NOMO-1 (cell line): Measurements from ENCODE around the gene TTLL9.

Experiments used
- DNase-seq, 2 experiments: peaks; one replicate each; lab custom pipeline; 2025; ENCODE audit not compliant: unreplicated experiment in 2 of 2; lab: John Stamatoyannopoulos, UW

TTLL9 gene

DNA sequence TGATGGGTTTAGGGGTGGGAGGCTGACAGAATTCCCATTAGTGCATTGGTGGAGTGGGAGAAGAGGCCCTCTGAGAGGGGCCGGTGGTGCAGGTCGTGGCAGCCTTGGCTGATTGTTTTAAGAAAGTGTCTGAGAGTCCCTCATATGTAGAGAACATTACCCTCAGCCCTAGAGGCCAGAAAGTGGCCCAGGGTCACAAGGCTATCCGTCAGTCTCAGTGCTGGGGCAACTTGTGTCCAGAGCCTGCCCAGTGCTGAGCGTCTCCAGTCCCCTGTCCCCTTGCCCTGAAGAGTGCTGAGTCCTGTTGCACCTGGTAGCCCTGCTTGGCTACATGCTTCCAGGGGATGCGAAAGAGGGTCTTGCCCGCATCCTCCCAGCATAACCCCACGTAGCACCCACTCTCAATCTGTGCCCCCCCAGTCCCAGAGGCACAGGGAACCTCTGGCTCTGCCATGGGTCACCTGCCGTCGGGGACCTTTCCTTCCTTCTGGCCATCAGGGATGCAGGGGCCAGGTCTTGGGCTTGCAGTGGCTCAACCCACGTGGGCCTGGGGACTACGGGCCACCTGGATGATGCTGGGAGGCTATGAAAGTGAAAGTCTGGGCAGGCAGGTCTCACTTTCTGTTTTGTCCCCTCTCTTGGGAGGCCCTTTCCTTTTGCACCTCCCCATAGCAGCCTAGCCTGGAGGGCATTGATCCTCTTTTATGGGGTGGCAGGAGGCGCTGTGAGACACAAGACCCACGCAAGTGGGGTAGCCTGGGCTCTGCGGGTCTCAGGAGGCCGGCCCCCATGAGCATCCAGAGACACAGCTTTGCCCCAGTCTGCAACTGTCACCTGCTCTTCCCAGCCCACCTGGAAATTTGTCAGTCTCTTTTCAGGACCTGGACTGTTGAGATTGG lies 12.3 kb upstream of the TTLL9 start:
- no peak for DNase-seq

DNA sequence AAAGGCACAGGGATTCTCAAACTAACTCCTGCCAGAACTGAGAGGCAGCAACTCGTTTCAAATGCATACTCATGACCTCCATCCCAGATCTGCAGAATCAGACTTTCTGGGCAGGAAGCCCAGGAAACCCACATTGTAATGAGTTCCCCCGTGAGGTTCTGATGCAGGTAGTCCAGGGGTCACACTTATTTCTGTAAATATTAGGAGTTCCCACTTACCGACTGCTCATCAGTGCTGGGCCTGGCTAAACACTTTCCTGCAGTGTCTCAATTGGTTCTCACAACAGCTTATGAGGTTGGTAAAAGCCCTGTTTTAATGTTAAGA lies 11.7 kb upstream of the TTLL9 start:
- no peak for DNase-seq

GRCh38 chr20:31859266-31859997 lies 11.0 kb upstream of the TTLL9 start:
- DNase-seq, result no peak

DNA sequence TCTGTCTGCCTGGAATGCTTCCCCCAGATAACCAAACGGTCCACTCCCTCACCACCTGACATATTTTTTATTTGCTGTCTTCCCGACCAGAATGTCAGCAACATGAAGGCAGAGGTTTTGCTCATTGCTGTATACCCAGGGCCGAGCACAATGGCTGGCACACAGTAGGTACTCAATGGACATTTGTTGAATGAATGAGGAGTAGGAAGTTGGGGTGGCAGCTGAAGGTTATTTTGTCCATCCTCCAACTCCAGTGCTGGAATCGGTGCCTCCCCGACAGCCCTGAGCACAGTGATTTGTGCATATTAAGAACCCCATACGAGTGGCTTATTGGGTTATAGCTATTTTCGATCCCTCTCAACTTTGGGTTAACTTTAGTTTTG lies 10.4 kb upstream of the TTLL9 start:
- DNase-seq, result no peak

DNA sequence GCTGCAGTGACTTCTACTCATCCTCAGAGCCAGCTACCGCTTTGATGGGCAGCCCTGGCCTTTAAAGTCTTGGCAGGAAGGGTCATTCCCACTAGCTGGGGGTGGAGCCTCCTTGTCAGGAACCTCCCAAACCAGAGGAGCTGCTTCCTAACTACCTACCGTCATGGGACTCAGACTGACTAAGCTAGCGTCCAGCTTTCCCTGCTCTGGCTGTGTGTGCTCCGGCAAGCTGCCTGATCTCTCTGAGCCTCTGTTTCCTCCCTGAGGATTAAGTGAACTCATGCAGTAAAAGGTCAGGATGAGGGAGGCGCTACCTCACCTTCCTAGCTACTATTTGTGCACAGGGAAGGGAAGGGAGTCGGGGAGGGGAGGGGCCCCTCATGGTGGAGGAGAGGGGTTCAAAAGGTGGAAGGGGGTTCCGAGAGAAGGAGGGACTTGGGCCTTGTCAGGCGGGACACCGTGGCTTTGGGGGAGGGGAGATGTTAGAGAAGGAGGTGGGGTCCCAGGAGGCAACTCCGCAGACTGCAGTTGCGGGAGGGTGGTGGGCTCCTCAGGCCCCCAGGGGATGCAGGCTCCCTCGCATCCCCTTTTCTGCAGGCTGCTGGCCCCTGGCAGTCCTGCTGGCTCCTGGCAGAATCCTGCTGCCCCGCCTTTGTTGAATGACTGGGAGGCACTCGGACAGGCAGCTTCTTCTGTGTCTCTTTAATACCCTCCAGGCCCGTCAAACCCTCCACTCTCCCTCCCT lies 9.9 kb upstream of the TTLL9 start:
- no peak for DNase-seq

DNA sequence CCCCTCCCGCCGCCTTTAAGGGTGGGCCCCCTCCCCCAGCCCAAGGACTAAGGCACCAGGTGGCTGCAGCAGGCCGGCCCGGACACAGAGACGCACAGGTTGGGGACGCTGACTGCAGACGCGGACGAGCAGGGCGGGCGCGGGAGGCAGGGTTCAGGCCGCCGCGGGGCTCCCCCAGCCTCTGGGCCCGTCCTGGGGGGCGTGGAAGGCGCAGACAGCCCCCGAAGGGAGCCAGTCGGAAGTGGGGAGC lies 9.4 kb upstream of the TTLL9 start:
- DNase-seq, result no peak

GRCh38 chr20:31861385-31862156 lies 8.9 kb upstream of the TTLL9 start:
- peak; percentile 56 to 79 for DNase-seq

DNA sequence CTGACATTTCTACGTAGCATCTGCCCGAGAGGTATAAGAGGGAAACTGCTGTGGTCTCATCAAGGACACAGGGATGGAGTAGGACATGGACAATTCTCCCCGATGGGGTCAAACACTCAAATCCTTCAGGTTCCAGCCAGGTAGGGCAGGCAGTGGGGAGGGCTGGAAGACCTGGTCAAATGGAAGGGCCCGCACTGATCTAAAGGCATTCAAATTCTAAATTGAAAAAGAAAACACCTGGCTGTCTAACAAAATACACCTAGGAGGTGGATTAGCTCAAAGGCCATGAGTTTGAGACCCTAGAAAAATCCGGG lies 8.3 kb upstream of the TTLL9 start:
- no peak for DNase-seq

- DNase-seq, result no peak
Observed at GRCh38 chr20:31862506-31862905, 7.9 kb upstream of the TTLL9 start.

DNA sequence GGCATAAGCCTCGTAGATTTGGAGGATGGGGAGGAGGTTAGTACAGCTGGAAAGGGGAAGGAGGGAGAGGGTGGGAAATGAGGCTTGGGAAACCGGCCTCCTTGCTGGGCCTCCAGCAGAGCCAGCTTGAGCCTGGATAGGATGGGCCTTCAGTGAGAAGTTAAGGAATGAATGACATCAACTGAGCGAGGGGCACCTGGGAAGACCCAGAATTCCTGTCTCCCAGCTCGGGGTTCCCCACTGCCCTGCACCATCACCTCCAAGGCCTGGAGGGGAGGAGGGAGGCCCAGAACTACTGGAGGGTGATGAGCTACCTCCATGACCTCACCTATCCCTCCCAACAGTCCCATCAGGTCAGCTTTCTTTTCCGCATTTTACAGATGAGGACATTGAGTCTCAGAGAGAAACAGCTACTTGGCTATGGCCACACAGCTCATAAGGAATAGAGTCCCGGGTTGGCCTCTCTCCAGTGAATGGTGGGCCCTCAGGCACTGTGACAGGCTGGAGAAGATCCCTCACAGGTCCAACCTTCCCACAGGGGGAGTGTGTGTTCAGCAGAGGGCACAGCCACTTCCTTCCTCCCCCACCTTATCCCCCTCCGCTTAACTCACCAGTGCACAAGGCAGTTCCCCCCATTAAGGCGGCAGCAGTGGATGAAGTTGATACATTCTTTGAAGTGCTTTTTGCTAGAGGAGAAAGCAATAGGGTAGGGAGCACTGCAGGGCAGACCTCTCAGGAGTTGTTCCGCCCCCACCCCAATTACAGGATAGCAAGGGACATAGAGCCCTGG lies 6.9 kb upstream of the TTLL9 start:
- no peak for DNase-seq

DNA sequence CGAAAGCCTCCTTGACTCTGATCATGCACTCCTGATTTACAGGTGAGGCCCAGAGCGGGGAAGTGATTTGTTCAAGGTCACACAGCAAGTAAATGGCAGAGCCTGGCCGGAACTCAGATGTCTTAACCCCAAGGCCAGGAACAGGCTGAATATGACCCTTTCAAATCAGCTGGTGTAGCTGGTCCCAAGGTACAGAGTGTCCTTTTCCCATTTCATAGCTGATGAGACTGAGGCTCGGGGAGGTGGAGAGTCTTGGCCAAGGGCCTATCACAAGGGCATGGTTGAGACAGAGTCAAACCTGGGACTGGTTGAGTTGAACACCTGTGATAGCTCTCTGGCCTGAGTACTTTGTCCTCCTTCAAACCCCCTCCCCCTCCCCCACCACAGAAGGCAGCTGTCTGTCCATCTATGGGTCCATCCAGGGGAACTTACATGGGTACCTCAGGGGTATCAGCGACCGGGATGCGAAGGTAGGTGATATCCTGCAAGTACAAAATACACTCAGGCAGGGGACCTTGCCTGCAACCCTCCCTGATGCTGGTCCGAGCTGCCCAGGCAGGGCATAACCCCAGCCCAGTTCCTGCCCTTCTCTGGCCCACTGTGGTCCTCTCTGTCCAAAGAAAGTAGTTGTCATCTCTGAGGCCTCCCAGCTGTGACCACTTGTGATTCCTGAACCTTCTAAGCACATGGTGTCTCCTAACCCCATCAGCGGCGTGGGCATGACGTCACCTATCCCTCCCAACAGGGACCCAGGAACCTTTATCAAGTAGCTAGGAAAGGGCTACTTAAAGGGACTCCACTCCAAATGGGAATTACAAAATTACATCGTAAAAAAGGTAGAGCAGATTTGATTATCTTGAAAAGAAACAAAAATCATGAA lies 5.7 kb upstream of the TTLL9 start:
- no peak for DNase-seq

DNA sequence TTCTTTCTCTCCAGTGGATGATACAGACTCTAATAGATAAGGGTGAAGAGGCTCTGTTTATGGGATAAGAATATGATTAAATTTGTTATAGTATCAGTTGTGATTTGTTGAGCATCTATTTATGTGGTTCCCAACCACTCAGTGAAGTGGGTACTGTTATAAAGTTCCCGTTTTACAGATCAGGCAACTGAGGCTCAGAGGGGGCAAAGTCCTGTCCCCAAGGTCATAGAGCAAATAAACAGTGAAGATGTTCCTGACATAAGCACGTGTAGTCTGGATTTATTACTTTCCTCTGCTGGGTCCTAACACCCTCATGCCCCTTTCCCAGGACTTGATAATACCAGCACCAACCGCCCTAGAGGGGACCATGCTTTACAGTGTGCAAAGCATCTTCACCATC lies 4.2 kb upstream of the TTLL9 start:
- no peak for DNase-seq

GRCh38 chr20:31868853-31869672 lies 1.4 kb upstream of the TTLL9 start:
- DNase-seq, result no peak

- no peak for DNase-seq
Observed at GRCh38 chr20:31869673-31869941, 827 bp upstream of the TTLL9 start.

DNA sequence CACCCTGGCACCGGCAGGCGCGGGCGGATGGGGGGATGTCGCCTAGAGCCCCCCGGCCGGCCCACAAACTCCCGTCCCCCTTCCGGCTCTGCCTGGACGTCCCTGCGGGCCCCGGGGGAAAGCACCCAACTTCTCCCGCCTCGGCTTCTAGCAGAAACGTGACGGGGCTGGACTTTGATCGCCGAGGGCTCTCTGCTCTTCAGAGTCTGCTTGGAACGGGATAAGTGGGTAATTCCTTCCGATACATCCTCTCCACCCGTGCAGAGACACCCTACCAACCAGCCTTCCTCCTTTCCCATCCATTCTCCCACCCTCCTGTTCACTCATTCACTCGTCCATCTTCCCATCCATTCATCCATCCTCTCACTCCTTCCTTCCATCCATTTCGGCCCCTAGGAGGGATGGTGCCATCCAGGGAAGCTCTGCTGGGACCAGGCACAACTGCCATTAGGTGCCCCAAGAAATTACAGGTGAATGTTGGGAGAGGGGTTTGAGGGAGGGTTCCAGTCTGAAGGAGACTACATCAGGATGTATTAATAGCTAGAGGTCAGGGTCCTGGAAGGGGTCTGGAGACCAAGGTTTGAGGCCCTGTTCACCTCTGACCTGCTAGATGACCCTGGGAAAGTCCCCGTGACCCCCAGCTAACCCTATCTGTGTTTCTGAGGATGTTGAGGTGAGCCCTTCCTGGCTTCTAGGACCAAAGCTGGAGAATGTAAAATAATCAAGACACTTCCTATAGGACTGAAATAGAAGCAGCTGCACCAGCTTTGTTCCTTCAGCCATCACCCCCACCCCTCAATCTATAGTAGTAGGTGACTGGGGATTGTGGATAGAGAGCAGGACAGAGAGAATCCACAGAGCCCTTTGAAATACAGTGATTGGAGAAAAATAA lies 538 bp downstream of the TTLL9 start:
- no peak for DNase-seq

- DNase-seq, result no peak
Observed at GRCh38 chr20:31871618-31871954, 1.2 kb downstream of the TTLL9 start.

GRCh38 chr20:31872406-31872805 lies 2.0 kb downstream of the TTLL9 start:
- no peak for DNase-seq

DNA sequence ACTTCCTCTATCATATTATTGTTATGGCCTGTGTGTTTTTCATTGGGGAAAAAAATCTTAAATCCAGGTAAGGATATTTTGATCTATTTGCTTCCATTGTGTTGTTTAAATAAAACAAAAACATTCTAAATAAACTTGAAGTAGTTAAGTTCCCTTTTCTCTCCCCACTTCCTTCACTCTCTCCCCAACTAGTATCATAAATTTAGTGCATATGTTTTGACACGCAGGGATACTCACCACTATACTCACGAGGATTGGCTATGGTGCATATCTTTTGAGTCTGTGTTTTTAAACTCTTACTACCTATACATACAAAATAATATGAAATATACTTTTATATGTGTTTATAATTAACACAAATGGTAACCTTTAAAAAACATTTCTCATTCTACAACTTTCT lies 5.2 kb downstream of the TTLL9 start:
- peak; percentile 3 to 68 for DNase-seq
